Activated naive CD8-positive, alpha-beta T cell treated with anti-CD3 and anti-CD28 coated beads for 36 hours (primary cell): Measurements from ENCODE around the gene MAST4. TPM values are rescaled to one million over a fixed set of nuclear protein-coding genes. Genes with fewer than 3 reads are reported as not detected.

ENCODE experiments used
- DNase-seq: peaks from one replicate; pipeline ENCODE4 v3.0.0; 2021
- H3K27ac Mint-ChIP-seq: one replicate; pipeline ENCODE4 v1.8.0; 2022; ENCODE audit warnings: mild to moderate bottlenecking, moderate library complexity, mixed read lengths
- H3K27me3 Mint-ChIP-seq: one replicate; pipeline ENCODE4 v1.8.0; 2022; ENCODE audit warnings: mild to moderate bottlenecking, mixed read lengths
- H3K36me3 Mint-ChIP-seq: one replicate; pipeline ENCODE4 v1.8.0; 2021; ENCODE audit warnings: mild to moderate bottlenecking, mixed read lengths
- H3K4me1 Mint-ChIP-seq: one replicate; pipeline ENCODE4 v1.8.0; 2021; ENCODE audit warnings: mixed read lengths
- H3K4me3 Mint-ChIP-seq: one replicate; pipeline ENCODE4 v1.8.0; 2022; ENCODE audit warnings: mild to moderate bottlenecking, moderate library complexity, mixed read lengths
- H3K9me3 Mint-ChIP-seq: one replicate; pipeline ENCODE4 v1.8.0; 2022; ENCODE audit warnings: mixed read lengths
- total RNA-seq, 2 experiments: library from RNA; stranded (reverse); gene quantifications; one replicate each; pipeline ENCODE4 v1.2.3, GENCODE V29; 2021

The MAST4 gene
- total RNA-seq, 2 experiments from 2014 or later: 8.9 to 9.8 TPM

DNA sequence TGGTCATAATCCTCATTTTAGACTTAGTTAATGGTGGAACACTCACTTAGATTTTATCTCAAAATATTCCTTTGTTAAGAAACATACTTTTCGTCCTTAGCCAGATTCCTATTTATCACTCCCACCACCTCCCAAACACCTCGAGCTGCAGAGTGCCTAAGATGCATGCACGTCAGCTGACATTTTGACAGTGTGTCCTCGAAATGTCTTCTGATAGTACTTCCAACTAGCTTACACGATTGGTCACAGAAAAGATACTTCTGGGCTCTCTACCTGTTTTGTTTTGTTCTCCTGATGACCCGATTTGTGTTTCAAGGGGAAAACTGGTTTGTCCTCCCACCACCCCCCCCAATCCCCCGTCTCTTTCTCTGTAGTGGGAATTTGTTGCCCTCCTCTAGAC lies 230.1 kb downstream of the MAST4 start:
- no peak overlapping the region for H3K27ac Mint-ChIP-seq
- H3K4me3 Mint-ChIP-seq: no peak overlapping the region
- peaks cover 2% of the 10 kb centered on the region for H3K36me3 Mint-ChIP-seq
- H3K9me3 Mint-ChIP-seq: peaks cover 4% of the 10 kb centered on the region
- peaks cover 38% of the 10 kb centered on the region for H3K27me3 Mint-ChIP-seq
- H3K4me1 Mint-ChIP-seq: peaks cover 39% of the 10 kb centered on the region
- DNase-seq: no peak

DNA sequence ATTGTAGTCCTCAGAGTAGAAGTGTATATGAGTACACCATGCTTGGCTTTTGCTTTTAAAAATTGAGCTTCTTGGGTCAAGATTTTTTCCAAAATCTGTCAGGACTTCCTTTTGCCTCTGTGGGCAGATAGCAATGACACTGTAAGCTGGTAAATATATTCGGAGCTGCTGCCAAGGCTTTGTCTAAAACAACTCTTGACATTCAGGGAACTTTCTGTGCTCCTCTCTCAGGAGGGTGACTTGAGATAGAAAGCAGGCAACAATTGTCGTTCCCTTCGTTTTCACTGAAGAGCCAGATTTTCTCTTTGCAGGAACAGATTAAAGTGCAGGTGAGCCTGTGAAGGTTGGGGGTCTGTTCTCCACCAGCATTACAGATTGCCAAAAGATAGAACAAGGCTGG lies 230.5 kb downstream of the MAST4 start:
- Mint-ChIP-seq H3K27ac (no peak overlapping the region), H3K4me3 (no peak overlapping the region), H3K4me1 (peaks cover 36% of the 10 kb centered on the region), H3K36me3 (peaks cover 2% of the 10 kb centered on the region), H3K27me3 (peaks cover 39% of the 10 kb centered on the region), H3K9me3 (peaks cover 4% of the 10 kb centered on the region)
- no peak for DNase-seq

- DNase-seq: no peak
- Mint-ChIP-seq H3K36me3 (peaks cover 2% of the 10 kb centered on the region), H3K4me3 (peak overlapping the region; percentile 84), H3K27me3 (peaks cover 45% of the 10 kb centered on the region), H3K4me1 (peaks cover 23% of the 10 kb centered on the region), H3K27ac (peak overlapping the region; percentile 81), H3K9me3 (no peaks in the 10 kb centered on the region)
Measured at GRCh38 chr5:66828046-66828547, 231.9 kb downstream of the MAST4 start.

DNA sequence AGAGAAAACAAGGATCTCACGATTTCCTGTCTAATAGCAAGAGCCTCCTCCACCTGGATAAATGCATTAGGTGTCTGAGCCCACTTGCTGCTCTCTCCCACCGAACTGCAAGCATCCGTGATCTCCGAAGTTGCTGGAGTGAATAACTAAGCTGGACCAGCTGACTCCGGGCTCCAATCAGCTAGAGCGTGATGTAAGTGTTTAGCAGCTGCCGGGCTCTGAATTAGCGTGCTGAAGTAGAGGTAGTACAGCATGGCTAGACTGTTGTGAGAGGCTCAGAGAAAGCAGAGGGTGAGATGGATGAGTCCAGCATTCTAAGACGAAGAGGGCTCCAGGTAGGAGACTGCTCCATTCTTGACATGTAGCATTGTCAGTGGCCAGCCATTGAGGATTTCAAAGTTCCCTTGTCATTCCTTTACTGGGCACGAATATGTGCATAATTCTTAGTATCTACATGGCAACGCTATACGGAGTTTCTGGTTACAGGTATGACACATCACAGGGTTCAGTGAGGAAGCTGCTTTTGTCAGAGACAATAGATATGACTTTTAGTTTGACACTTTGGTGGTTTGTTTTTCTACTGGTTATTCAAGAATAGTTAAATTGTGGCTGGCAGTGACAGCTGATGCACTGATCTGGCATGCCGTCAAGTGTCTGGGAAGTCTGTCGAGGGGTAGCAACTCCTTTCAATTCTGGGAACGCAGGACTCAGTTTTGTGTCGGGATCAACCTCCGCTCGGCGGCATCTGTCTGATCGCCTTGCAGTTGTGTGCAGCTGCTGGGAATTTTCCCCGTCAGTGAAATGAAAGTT lies 232.6 kb downstream of the MAST4 start:
- H3K36me3 Mint-ChIP-seq: no peaks in the 10 kb centered on the region
- H3K27me3 Mint-ChIP-seq: peaks cover 50% of the 10 kb centered on the region
- H3K4me1 Mint-ChIP-seq: peaks cover 22% of the 10 kb centered on the region
- no peaks in the 10 kb centered on the region for H3K9me3 Mint-ChIP-seq
- peak overlapping the region; percentile 81 for H3K27ac Mint-ChIP-seq
- peak; percentile 57 for DNase-seq
- peak overlapping the region; percentile 84 for H3K4me3 Mint-ChIP-seq

DNA sequence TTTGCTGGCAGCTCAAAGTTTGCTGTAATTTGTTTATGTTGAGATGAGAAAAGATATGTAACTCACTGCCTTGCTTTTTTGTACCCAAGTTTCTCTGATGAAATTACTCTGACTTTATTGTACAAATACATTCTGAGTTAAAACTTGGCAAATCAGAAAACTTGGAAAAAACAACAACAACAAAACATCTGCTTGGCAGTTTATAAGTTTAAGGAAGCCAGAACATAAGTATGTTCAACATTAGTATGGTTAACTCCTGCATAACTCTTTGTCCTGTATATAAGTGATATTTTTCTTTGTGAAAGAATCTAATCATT lies 233.1 kb downstream of the MAST4 start:
- Mint-ChIP-seq H3K4me3 (peak overlapping the region; percentile 84), H3K9me3 (no peaks in the 10 kb centered on the region), H3K36me3 (no peaks in the 10 kb centered on the region), H3K4me1 (peaks cover 22% of the 10 kb centered on the region), H3K27me3 (peaks cover 53% of the 10 kb centered on the region), H3K27ac (peak overlapping the region; percentile 81)
- no peak for DNase-seq

DNA sequence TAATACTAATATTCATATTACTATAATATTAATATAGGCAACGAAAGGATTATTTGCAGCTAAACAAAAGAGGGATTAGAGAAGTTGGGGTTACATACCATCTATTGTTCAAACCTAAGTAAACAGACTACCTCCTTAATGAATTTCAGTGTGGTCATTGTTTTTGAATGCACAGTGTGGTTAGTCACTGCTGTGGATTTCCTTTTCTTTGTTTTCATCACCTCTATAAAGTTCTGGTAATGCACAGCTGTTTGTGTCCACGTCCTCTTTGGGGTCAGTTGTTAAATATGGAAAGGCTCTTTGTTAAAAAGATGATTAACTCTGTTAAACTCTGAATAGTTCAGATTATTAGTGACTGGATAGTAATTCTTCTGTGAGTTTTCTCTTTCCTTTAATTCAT lies 233.6 kb downstream of the MAST4 start:
- H3K4me1 Mint-ChIP-seq: peaks cover 22% of the 10 kb centered on the region
- no peak overlapping the region for H3K4me3 Mint-ChIP-seq
- no peak overlapping the region for H3K27ac Mint-ChIP-seq
- no peaks in the 10 kb centered on the region for H3K9me3 Mint-ChIP-seq
- no peak for DNase-seq
- H3K27me3 Mint-ChIP-seq: peaks cover 54% of the 10 kb centered on the region
- no peaks in the 10 kb centered on the region for H3K36me3 Mint-ChIP-seq

GRCh38 chr5:66830636-66831035 lies 234.4 kb downstream of the MAST4 start:
- no peak for DNase-seq
- no peak overlapping the region for H3K27ac Mint-ChIP-seq
- H3K36me3 Mint-ChIP-seq: no peaks in the 10 kb centered on the region
- H3K27me3 Mint-ChIP-seq: peaks cover 58% of the 10 kb centered on the region
- H3K4me3 Mint-ChIP-seq: no peak overlapping the region
- no peaks in the 10 kb centered on the region for H3K9me3 Mint-ChIP-seq
- H3K4me1 Mint-ChIP-seq: peaks cover 22% of the 10 kb centered on the region

- H3K9me3 Mint-ChIP-seq: peaks cover 1% of the 10 kb centered on the region
- no peak overlapping the region for H3K4me3 Mint-ChIP-seq
- no peak for DNase-seq
- H3K27ac Mint-ChIP-seq: no peak overlapping the region
- H3K27me3 Mint-ChIP-seq: peaks cover 39% of the 10 kb centered on the region
- H3K4me1 Mint-ChIP-seq: peaks cover 34% of the 10 kb centered on the region
- peaks cover 3% of the 10 kb centered on the region for H3K36me3 Mint-ChIP-seq
Measured at GRCh38 chr5:66839636-66840185, 243.5 kb downstream of the MAST4 start.

DNA sequence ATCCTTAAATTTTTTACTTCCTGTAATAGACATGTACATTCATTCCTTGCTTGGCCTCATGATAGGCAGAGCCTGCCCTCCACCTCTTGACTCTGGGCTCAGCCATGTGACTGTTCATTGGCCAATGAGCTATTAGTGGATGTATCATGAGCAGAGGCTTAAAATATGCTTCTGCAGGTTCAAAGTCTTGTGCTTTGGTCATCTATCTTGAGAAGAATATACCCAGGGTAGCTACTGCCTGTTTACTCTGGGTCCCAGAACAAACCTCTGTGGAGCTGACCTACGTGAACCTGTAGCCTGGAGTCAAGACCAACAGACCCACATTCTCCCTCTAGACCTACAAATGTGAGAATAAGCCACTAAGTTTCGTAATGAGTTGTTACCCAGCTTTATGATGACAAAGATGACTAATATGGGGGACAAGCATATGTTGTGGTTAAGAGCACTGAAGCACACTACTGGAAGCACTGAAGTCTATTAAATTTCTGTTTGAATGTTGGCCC lies 244.4 kb downstream of the MAST4 start:
- peak overlapping the region; percentile 79 for H3K27ac Mint-ChIP-seq
- H3K36me3 Mint-ChIP-seq: peaks cover 3% of the 10 kb centered on the region
- H3K9me3 Mint-ChIP-seq: peaks cover 2% of the 10 kb centered on the region
- H3K27me3 Mint-ChIP-seq: peaks cover 35% of the 10 kb centered on the region
- H3K4me3 Mint-ChIP-seq: peak overlapping the region; percentile 3
- peaks cover 34% of the 10 kb centered on the region for H3K4me1 Mint-ChIP-seq
- DNase-seq: peak; percentile 39

GRCh38 chr5:66841264-66841663 lies 245.1 kb downstream of the MAST4 start:
- DNase-seq: no peak
- Mint-ChIP-seq H3K4me1 (peaks cover 34% of the 10 kb centered on the region), H3K36me3 (peaks cover 3% of the 10 kb centered on the region), H3K27me3 (peaks cover 31% of the 10 kb centered on the region), H3K27ac (peak overlapping the region; percentile 75), H3K4me3 (no peak overlapping the region), H3K9me3 (peaks cover 2% of the 10 kb centered on the region)

DNA sequence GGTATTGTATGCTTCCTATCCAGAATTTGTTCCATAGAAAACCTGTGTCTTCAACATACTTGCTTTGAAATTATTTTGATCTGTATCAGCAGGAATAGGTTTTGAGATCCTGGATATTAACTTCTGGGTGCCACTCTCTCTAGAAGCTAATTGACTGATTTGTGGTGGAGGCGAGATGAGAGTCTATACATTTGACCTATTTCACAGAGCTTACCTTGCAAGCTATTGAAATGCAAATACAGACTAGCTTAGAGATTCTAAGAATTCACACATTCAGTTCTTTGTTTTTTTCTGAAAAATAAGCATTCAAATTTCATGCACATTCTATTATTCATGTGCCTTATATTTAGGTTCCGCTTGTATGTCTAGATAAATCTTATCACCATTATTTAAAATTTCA lies 246.3 kb downstream of the MAST4 start:
- H3K27me3 Mint-ChIP-seq: peaks cover 31% of the 10 kb centered on the region
- DNase-seq: no peak
- H3K4me1 Mint-ChIP-seq: peaks cover 34% of the 10 kb centered on the region
- H3K9me3 Mint-ChIP-seq: peaks cover 2% of the 10 kb centered on the region
- no peak overlapping the region for H3K27ac Mint-ChIP-seq
- H3K4me3 Mint-ChIP-seq: no peak overlapping the region
- peaks cover 3% of the 10 kb centered on the region for H3K36me3 Mint-ChIP-seq

DNA sequence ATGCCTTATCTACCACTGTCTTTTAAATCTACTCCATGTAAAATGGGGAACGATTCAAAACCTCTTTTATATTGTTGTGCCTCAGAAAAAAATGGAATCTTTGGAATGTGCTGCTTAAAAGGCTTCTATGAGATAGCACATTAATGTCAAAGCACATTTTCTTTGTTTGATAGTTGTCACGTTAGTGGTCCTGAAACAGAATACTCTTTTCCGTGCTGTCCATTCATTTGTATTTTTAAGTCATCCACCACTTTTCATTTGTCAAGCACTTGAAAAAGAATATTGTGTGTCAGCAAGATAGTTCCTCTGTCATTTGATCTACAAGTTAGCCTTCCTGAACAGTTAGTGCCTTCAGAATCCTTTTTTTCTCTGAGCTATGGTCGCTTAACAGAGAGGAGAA lies 246.9 kb downstream of the MAST4 start:
- no peak overlapping the region for H3K27ac Mint-ChIP-seq
- no peak for DNase-seq
- H3K4me3 Mint-ChIP-seq: no peak overlapping the region
- H3K9me3 Mint-ChIP-seq: peaks cover 2% of the 10 kb centered on the region
- peaks cover 34% of the 10 kb centered on the region for H3K4me1 Mint-ChIP-seq
- H3K36me3 Mint-ChIP-seq: peaks cover 3% of the 10 kb centered on the region
- peaks cover 31% of the 10 kb centered on the region for H3K27me3 Mint-ChIP-seq

DNA sequence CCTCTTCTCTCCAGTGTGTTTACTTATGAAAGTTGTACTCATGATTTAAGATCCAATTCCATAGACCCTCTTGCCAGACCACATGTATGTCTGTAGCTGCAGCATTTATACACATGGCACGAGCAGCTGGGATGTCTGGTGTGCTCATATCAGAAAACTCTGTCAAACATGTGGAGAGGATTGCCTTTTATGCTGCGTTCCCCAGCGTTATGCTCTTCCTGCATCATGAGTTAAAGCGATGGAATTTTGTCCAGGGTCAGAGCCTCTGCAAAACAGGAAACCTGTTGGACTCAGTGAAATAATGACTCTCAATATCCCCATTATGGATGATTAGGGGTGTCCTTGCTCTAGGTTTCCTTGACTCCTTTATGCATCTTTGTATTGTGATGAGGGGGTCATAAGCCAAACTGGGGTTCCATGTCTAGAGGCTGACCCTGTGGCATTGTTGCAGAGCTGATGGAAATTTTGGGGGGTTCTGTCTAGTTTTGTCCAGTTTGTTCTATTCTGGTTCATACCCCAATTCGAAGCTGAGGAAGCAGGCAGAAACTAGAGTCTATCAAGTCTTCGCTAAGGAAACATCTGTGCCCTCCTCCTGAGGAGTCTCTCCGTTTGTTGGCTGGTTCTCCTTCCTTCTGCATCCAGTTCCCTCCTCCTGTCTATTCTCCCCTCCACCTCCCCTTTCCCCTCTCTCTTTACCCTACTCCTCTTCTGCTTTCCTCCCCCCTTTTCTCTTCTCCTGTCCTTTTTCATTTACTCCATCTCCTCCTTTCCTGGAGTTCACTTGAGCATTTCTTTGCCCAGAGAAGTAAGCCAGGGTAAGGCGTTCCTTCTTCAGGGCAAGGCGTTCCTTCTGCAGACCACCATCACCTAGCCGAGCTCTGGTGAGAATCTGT lies 252.8 kb downstream of the MAST4 start:
- H3K9me3 Mint-ChIP-seq: peaks cover 2% of the 10 kb centered on the region
- H3K4me1 Mint-ChIP-seq: peaks cover 16% of the 10 kb centered on the region
- no peaks in the 10 kb centered on the region for H3K36me3 Mint-ChIP-seq
- H3K27ac Mint-ChIP-seq: no peak overlapping the region
- no peak overlapping the region for H3K4me3 Mint-ChIP-seq
- DNase-seq: no peak
- H3K27me3 Mint-ChIP-seq: peaks cover 51% of the 10 kb centered on the region

GRCh38 chr5:66849803-66850202 lies 253.6 kb downstream of the MAST4 start:
- no peaks in the 10 kb centered on the region for H3K36me3 Mint-ChIP-seq
- H3K27ac Mint-ChIP-seq: peak overlapping the region; percentile 73
- no peaks in the 10 kb centered on the region for H3K9me3 Mint-ChIP-seq
- H3K27me3 Mint-ChIP-seq: peaks cover 47% of the 10 kb centered on the region
- no peak for DNase-seq
- H3K4me1 Mint-ChIP-seq: peaks cover 13% of the 10 kb centered on the region
- no peak overlapping the region for H3K4me3 Mint-ChIP-seq
